ENCODE measurements around the gene DUSP7.

GRCh38 chr3:52094571-52095485 is 38.5 kb upstream of the DUSP7 start:
- TF ChIP-seq ZNF354C (tag by site-specific recombination; IDR thresholded peaks at IDR 0.05; ENCODE audit: borderline replicate concordance, low read depth) (no peak), ZNF473 (tag by site-specific recombination; IDR thresholded peaks at IDR 0.05) (no peak), CTCF (tag by site-specific recombination; IDR thresholded peaks at IDR 0.05) (no peak), ZNF621 (tag by site-specific recombination; IDR thresholded peaks at IDR 0.05) (no peak), SALL2 (tag by site-specific recombination; IDR thresholded peaks at IDR 0.05; ENCODE audit: borderline replicate concordance) (no peak), ZNF335 (tag by site-specific recombination; conservative IDR thresholded peaks at IDR 0.05) (no peak), ZSCAN23 (tag by site-specific recombination; IDR thresholded peaks at IDR 0.05) (no peak), REPIN1 (tag by site-specific recombination; IDR thresholded peaks at IDR 0.05; ENCODE audit: low read depth) (no peak), ZBTB26 (tag by site-specific recombination; optimal IDR thresholded peaks at IDR 0.05) (no peak), ZNF311 (tag by site-specific recombination; IDR thresholded peaks at IDR 0.05; ENCODE audit: borderline replicate concordance) (no peak), ZNF707 (tag by site-specific recombination; IDR thresholded peaks at IDR 0.05) (no peak), ZNF830 (tag by site-specific recombination; IDR thresholded peaks at IDR 0.05; ENCODE audit: low read depth) (no peak), ZNF423 (tag by site-specific recombination; IDR thresholded peaks at IDR 0.05) (no peak), ZNF214 (tag by site-specific recombination; IDR thresholded peaks at IDR 0.05; ENCODE audit: borderline replicate concordance) (no peak)

Data from HEK293 (cell line).